ENCODE measurements around the gene NKX2-4.
"Not testable (repeated sequence)": the region's sequence is repeated elsewhere in the genome, so short reads cannot be mapped to it uniquely, and the experiment has no call there.

The NKX2-4 gene

DNA sequence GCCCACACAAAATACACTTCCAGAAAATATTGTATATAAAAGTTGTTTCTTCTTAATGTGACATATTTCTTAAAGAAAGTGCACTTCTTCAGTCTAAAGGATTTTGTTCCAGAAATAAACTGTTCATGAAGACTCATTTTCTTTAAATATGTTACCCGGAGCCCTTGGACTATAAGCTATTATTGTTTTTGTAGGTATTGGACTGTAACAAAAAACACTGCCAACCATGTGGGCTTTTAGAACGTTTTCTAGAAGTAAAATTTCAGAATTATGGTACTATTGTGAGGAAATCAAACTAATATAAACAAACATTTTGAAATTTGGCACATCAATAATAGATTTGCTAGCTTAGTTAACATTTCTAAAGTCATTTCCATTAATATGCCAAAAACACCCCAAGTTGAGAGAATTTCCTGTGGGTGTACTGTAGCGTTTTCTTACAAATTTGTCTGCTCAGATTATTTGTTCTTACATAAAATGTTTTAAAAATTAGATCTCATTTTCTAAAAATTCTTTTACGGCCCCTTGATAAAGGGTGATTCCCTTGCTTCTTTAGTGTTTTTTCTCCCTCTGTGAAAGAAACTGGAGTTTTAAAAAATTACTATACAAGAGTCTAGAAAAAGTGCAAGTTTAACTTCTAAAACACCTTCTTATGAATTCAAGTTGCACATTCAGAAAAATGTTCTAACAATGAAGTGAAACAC, 3.4 kb downstream of the NKX2-4 start:
- no peak for DNase-seq

DNA sequence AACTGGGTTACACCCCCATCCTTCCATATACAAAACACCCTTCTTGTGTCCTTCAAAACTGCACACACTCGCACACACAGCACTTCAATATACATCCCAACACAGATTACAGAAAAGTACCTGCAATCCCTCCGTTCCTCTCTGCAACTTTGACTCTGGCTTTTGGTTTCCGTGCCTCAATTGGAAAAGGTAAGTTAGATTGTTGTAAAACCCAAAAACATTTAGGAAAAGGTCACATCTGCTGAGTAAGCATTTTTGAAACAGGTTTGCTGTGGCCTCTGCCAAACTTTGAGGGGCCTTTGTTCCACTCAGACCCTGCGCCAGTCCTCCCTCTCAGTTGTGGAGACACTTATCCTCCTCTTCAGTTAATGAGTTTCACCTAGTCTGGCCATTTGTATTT, 4.2 kb downstream of the NKX2-4 start:
- DNase-seq, result no peak

DNA sequence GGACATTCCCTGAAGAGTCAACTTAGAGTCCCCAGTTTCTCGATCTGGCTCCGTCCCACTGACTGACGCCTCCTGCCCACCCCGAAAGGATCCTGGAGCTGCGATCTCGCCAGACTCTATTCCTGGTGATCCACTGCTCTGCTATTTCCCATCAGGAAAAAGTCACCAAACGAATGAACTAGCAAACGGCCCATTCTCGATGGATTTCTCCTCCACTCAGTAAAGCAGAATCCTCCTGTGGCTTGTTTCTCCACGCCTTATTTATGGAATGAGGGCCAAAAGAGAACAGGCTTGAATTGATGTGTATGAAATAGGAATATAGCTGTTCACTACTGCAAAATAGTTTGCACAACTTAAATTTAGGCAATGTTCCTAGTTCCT, 5.4 kb downstream of the NKX2-4 start:
- DNase-seq, result no peak

DNA sequence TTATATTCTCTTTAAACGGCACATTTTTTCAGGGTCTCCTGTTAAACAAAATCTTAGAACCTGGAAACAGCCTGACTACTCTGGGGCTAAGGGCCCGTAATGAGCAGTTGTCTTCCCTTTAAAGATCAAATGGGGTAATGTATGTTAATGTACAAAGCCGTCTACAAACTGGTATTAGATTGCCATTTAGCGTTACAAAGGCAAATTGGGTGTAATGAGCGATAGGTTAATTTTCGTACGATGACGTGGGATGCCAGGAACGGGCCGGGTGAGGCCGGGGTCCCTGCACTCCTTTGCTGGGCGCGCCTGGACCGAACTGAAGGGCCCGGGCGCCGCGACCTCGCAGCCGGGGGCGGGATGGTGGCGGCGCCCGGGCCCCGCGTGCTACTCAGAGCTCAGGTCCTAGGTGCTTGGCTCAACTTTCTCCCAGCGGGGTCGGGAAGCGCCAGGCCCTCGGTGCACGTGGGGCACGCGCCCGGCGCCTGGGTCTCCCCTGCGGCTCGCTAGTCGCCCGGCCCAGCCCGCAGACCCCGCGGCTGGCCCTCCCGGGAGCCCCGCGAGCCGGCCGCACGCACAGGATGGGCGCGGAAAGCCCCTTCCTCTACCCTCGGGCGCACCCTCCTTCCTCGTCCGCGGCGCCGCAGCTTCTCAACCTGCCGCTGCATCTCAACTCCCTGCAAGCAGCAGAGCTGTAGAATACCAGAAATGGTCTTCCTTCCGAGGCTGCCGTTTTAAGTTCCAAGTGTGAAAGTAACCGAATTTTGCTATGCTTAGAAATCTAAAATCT, 5.9 kb downstream of the NKX2-4 start:
- no peak for DNase-seq

DNA sequence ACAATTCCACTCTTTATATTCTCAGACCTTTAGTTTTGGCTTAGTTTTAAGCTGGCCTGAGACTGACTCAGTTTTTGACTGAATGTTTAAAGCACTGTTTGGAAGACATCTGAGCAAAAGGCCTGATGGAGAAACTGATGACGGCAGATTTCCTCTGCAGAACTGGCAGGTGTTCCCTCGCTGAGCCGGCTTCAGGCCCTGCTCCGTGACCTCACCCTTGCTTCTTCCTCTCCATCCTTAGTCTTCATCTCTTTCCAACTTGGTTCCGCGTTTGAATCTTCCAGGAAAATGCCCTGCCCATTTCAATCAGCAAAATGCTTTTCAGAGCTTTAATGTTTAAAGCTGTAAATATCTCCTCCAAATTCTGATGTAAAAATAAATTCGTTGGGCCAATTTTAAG, 6.6 kb downstream of the NKX2-4 start:
- DNase-seq, result no peak

DNA sequence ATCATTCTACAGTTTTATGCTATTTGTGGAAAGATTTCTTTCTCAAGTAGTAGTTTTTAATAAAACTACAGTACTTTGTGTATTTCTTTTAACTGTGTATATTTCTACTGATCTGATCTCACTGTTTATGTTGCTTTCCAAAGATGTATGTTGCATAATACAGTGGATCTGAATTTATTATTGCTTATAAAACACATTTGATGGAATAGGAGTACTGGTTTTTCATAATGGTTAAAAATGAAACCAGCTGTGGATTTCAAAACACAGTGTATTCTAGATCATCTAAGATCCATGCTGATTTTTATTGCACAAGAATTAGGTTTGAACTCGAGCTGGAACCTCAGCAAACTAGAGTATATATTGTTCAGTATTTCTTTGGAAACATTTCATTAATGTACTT, 8.0 kb downstream of the NKX2-4 start:
- DNase-seq, result no peak

DNA sequence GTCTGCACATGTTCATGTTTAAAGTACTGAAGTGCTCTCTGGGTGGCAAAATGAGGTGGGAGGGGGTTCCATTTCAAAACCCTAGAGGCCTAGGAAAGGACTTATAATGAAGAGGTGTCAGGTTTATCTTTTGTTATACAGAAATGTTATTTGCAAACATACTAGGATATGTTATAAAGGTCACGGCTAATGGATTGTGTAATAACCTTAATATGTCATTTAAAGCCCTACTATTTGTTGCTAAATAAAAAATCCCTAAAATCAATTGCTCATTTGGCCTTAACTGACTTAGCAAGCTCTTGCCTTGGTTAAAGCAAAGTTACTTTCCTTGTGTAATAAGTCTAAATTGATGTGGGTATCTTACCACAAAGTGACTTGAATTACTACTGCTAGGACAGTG, 8.8 kb downstream of the NKX2-4 start:
- DNase-seq, result no peak

DNA sequence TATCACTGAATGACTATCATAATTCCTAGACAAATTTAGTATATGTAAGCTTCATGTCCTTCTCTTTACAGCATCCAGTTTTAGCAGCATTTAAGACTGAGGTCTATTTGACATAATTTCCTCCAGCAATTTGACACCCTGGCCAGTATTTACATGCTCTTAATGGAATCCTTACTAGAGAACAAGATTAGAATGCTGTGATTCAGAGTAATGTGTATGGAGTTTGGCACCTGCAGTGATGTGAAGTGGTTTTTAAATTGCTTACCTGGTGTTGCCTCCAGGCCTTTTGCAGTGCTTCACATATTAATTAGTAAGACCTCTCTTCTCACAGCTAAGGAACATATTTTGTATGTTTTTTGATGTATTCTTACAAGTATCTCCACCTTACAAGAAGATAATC, 9.8 kb downstream of the NKX2-4 start:
- DNase-seq, result no peak

DNA sequence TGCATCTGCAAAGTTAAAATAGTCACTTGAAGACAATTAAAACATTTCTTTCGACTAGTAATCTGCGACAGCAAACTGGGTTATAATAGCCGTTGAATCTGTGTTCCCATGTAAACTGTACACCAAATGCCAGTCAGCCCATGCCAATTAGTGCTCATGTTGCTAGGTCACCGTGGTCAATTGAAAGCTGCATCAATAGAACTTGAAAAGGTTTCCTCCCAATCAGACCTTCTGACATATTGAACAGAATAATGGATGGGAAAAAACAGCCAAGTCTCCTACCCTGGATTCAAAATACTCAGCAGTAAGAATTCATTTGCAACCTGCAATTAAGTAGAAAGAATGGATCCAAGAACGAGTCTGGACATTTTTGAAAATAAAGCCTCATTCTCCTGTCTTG, 11.2 kb downstream of the NKX2-4 start:
- no peak for DNase-seq

DNA sequence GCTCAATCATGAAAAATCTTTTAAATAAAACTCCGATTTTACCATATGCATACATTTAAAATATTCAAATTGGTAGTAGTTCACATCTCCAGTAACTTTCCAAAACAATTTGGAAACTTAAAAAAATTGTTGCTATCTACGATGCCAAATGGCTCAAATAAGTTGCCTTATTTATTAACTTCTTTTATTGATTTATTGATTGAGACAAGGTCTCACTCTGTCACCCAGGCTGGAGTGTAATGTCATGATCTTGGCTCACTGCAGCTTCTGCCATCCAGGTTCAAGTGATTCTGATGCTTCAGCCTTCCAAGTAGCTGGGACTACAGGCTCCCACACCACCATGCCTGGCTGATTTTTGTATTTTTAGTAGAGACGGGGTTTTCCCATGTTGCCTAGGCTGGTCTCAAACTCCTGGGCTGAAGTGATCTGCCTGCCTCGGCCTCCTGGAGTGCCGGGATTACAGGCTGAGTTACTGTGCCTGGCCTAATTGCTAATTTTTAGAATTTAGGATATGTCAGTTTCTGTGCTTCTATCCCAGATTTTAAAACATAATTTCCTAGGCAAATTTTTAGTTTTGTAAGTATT, 12.9 kb downstream of the NKX2-4 start:
- DNase-seq, result no peak

DNA sequence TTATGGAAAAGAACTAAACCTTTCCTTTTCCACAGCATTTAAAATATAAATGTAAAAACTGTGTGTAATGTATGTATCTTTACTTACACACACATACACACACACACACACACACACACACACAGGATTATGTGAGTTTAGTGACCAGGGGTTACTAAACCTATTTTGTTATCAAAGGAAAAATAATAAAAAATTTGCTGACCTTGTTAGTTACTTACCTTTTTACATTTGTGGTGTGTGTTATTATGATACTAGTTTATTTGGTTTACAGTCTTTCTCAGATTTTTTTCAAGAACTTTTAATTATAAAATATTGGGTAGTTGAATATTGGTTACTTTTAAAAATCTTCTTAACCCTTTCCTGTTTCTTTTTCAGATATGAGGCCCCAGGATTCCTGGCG, 15.7 kb downstream of the NKX2-4 start:
- no peak for DNase-seq

DNA sequence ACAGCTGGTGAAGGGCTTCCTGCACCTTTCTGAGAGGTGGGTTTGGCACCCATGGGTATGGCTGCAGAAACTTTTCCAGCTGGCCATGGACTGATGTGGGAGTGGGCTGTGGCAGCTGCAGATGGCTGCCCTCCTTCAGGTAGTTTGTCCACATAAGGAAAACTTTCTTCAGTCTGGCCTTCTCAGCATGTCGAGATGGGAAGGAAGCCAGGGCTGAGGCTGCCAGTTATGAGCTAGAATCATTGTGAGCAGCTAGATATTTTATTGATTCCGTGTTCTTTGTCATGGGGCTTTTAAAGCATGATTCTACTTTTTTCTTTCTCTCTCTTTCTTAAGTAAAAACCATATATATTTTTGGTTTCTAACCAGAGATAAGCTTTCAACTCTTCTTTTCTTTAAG, 16.6 kb downstream of the NKX2-4 start:
- DNase-seq, result no peak

DNA sequence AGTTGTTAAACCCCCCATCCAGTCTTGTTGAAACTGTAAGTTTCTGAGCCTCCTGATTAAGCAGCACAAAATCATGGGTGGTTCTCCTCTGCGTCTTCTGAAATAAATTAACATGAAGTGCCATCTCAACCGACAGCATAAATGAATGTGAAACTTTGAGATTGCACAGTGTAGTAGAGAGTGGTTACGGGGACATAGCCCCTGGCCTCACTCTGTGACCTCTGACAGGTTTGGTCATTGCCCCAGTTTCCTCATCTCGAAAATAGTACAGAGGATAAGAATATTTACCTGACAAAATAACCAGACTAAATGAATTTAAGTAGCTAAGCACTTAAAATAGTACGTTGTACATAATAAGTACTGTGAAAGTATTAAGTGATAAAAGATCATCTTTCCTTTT, 19.1 kb downstream of the NKX2-4 start:
- DNase-seq, result no peak

DNA sequence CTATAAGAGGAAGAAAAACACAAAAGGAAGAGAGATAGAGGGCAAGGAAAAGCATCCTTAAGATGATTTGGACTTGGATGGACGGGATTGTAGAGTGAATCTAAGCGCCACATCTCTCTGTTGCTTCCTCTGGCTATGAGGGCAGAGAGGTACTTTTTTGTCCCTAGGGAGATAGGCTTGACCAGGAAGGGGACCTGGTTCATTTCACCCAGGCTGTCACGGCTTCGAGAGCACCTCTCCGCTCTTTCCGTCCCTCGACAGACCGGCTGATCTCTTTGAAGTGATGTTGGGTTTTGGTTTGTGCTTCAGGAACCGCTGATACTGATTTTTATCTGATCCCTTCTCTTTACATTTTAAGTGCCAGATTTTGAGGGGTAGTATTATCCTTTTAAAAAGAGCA, 19.6 kb downstream of the NKX2-4 start:
- DNase-seq, result no peak

DNA sequence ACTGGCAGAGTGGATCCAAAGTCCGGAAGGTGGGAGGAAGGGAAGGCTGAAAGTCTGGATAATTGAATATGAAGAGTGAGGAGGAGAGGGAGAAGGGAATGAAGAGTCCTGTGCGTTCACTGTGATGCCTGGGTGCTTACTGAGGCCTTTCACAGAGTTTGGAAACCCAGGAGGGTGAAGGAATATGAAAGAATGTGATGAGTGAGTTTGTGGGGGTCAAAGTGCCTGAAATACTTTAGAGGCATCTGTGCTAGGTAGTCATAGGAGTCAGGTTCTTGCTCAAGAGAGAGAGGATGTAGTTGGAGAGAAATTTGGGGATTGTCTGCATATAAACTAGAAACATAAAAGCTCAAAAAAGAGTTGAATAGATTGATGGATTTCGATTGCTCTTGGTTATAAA, 20.7 kb downstream of the NKX2-4 start:
- no peak for DNase-seq

DNA sequence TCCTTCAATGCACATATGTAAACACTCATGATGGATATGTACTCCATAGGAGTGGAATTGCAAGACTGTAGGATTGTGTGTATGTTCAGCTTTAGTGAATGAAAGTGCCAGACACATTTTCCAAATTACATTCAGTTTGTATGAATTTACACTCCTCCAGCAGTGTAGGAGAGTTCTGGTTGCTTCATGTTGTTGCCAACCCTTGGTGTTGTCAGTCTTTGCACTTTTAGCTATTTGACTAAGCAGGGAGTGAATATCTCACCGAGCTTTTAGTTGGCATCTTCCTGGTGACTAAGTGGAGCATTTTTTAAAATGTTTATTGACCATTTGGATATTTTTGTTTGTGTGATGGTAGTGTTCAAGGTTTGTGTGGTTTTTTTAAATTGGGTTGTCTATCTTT, 23.9 kb downstream of the NKX2-4 start:
- no peak for DNase-seq

DNA sequence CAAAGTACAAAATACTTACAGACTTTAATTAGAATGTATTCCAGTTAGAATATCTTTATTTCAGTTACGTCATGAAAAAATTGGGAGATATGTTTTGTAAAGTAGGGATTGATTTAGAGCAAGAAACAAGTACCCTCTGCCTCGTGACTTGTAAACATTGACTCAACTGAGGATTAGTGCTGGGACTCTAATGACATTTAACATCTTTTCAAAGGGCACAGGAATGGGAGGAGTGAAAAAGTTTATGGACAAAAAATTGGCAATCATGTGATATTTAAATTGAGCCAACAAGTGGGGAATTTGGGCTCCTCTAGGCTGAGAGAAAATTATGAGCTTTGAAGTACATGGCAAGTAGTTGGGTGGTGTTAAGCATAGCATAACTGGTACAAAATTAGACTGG, 25.3 kb downstream of the NKX2-4 start:
- DNase-seq, result no peak

DNA sequence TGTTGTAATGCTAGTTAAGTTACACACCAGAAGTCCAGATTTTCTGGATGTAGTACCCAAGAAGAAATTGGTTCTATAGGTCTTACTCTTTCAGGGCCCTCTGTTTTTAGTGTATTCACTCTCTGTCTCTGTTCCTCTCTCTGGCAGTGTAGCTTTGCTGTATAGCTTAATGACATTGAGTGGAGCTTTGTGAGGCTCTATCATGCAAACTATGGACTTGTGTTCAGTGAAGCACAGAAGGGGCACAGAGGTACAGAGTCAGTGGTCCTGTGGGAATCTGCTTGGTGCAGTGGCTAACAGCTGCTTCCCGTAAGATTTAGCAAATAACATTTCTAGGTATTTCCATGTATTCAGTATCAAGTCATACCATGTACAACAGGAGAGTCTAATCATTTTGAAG, 26.1 kb downstream of the NKX2-4 start:
- DNase-seq, result no peak

DNA sequence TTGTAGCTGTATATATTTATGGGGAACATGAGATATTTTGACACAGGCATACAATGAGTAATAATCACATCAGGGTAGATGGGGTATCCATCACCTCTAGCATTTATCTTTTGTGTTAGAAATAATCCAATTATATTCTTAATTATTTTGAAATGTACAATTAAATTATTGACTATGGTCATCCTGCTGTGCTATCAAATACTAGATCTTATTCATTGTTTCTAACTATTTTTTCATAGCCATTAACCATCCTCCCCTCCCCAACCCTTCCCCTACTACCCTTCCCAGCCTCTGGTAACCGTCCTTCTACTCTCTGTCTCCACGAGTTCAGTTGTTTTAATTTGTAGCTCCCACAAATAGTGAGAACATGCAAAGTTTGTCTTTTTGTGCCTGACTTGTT, 28.5 kb downstream of the NKX2-4 start:
- DNase-seq, result no peak

DNA sequence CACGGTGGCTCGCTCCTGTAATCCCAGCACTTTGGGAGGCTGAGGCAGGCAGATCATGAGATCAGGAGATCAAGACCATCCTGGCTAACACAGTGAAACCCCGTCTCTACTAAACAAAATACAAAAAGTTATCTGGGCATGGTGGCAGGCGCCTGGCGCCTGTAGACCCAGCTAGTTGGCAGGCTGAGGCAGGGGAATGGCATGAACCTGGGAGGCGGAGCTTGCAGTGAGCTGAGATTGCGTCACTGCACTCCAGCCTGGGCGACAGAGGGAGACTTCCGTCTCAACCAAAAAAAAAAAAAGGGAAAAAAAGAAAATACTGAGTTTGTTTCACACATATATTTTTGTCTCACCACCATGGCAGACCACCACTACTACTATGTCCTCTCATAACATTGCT, 31.1 kb downstream of the NKX2-4 start:
- not testable (repeated sequence) for DNase-seq

DNA sequence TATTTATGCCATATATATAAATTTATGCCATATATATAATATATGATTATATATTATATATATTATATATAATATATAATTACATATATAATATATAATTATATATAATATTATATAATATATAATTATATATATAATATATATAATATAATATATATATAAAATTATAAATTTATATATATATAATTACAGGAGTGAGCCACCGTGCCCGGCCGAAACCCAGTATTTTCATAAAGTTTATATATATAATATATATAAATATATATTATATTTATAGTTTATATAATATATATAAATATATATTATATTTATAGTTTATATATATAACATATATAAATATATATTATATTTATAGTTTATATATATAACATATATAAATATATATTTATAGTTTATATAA, 31.6 kb downstream of the NKX2-4 start:
- no peak for DNase-seq

DNA sequence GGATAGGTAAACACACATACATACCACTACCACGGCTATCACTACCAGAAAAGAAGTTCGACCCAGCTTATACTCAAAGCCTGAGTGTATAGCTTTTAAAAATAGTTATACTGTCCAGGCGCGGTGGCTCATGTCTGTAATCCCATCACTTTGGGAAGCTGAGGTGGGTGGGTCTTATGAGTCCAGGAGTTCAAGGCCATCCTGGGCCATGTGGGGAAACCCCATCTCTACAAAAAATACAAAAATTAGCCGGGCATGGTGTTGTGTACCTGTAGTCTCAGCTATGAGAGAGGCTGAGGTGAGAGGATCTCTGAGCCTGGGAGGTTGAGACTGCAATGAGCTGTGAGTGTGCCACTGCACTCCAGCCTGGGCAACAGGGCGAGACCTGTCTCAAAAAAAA, 32.9 kb downstream of the NKX2-4 start:
- no peak for DNase-seq

DNA sequence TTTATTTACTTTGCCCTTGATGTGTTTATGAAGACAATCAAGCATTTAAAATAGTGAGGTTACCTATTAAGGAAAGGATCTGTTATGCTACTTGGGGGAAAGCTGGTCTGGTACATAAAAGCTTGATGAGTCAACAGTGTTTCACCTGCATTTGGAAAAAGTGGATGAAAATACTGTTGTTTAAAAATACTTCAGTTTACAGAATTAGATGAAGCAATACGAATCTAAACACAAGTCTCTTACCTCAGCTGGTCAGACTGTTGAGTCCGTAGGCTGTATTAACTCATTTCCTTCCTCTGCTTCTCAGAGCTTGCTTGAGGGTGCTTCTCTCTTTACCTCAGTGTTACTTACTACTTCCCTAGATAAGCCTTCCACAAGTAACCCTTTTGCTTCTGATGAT, 36.1 kb downstream of the NKX2-4 start:
- DNase-seq, result no peak

DNA sequence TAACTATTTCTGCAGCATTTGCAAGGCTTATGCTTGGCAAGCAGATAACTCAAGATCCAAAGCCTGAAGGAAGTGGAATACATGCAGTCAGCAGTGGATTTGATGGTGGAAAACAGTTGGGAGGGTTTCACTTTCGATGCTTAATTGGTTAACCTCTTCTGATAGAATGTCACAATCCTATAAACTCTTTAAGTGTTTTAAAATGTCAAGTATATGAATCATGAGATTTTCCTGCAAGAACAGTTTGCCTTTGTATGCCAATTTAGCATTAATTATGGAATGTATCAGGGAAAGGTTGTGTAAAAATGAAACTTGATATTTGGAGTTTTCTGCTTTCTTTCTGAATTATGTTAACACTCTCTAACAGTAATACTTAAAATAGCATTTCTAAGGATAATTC, 36.6 kb downstream of the NKX2-4 start:
- no peak for DNase-seq

DNA sequence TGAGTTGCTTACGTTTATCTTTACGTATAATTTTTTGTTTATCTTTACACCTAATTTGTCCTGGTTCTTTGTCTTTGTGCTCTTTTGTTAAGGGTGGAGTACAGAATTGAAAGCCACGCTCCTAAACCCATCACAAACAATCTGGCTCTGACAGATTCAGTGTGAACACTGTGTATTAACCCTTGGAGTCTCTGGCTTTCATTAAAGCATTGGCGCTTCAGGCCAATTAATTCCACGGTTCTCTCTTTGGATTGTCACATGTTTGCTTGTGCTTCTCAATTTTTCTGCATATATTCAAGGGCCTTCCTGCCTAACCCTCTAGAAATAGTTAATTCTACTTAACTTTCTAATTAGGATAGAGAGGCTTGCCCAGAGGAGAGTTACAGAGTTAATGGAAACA, 38.6 kb downstream of the NKX2-4 start:
- DNase-seq, result no peak

Measured in NCI-H187 treated with DMSO at 0.1 percent for 48 hours (cell line).